HG02610 (cell line): Measurements from ENCODE around the gene RAI14.
"Not testable (repeated sequence)": the region's sequence is repeated elsewhere in the genome, so short reads cannot be mapped to it uniquely, and the experiment has no call there.

Experiments used
- ATAC-seq: cut with Tn5 transposase; IDR thresholded peaks from one replicate; pipeline ENCODE4 v1.9.1; 2021; ENCODE audit warnings: mild to moderate bottlenecking, moderate library complexity; ENCODE audit not compliant: unreplicated experiment

RAI14 gene

DNA sequence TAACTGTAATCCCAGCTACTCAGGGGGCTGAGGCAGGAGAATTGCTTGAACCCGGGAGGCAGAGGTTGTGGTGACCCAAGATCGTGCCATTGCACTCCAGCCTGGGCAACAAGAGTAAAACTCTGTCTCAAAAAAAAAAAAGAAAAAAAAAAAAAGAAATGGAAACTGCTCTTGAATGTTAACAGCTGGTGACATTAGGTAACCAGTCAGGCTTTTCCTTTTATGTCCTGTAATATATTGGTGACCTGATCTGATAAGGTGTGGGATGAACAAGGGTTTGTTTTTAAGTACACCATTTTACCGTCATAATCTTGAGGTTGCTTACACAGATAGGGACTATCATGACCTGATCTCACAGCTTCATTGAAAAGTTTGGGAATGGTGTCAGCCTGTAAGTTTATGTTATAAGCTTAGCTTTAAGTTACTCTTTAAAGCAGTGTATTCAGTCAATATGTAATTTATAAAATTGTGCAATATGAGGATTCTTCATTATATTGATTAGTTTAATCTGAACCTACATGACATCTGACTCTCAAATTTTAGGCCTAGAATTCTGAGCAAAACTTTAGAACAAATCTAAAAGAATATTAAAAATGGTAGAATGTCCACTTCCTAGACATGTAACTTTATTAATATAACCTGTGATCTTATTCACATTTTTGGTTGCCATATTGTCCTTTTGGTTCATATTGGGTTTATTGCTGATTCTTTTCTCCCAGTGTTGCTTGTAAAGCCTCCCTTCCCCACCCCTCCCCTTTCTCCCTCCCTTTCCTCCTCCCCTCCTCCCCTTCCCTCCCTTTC, 41.4 kb downstream of the RAI14 start:
- no peak for ATAC-seq

DNA sequence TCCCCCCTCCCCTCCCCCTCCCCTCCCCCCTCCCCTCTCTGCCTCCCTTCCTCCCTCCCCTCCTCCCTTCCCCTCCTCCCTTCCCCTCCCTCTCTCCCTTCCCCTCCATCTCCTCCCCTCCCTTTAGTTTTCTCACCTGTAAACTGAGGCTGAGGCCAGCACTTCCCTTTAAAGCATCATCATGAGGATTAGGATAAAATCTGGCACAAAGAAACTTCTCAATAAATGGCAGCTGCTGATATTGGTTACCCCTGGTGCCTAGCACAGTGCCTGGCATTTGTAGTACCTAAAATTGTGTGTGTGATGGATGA, 41.9 kb downstream of the RAI14 start:
- ATAC-seq: no peak

GRCh38 chr5:34698754-34699153, 42.6 kb downstream of the RAI14 start:
- no peak for ATAC-seq

- no peak for ATAC-seq
Observed at GRCh38 chr5:34699155-34700077, 43.3 kb downstream of the RAI14 start.

DNA sequence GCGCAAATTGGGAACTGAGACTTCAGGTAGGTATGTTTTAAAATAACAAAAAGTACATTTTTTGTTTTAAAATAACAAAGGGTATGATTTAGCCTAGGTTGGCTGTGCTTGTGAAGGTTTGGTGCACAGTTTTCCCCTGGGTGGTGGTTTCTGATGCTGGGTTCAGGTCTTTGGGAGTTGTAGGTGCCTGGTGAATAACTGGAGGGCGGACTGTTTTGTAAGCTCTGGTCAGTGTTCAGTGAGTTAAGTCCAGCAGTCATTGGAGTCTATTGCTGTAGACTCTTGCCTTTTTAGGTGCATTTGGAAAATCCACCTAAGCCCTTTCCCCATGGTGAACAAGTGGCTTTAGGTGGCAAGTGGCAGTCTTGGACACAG, 43.9 kb downstream of the RAI14 start:
- no peak for ATAC-seq

- ATAC-seq: not testable (repeated sequence)
Observed at GRCh38 chr5:34701442-34701841, 45.3 kb downstream of the RAI14 start.

DNA sequence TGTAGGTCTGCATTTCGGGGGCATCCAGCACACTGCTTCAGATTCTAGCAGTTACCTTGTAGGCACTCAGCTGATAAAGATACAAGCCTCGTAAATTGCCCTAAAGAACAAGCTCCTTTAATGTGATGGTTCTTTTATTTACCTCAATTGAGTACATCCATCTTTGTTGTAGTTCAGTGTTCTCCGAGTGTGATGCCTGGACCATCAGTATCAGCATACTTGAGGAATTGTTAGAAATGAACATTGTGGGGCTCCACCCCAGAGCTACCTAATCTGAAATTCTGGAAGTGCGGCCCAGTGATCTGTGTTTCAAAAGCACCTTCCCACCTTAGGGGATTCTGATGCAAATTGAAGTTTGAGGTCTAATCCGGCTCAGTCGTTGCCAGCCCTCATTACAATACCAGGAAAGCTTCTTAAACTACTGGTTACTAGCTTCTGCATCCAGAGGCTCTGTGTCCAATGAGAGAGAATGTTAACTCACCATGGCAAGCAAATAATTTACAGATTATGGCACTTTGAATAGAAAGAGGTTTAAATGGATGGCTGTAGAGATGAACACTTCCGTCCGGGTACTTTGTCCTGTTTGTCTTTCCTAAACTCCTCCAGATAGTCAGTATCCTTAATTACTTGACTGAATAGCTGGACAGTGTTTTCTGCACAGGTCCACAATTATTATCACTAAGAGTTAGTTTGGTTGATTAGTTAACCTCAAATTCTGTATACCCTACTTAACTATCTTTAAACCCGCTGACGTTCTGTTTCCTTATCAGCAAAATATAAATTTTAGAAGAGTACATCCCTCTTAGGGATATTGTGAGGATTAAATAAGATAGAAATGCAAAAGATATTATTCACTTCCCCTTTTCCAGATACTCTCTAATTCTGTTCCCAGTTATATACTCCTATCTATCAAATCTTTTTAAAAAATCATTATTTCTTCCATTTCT, 47.9 kb downstream of the RAI14 start:
- ATAC-seq: no peak

- no peak for ATAC-seq
Observed at GRCh38 chr5:34706084-34706483, 50.0 kb downstream of the RAI14 start.

DNA sequence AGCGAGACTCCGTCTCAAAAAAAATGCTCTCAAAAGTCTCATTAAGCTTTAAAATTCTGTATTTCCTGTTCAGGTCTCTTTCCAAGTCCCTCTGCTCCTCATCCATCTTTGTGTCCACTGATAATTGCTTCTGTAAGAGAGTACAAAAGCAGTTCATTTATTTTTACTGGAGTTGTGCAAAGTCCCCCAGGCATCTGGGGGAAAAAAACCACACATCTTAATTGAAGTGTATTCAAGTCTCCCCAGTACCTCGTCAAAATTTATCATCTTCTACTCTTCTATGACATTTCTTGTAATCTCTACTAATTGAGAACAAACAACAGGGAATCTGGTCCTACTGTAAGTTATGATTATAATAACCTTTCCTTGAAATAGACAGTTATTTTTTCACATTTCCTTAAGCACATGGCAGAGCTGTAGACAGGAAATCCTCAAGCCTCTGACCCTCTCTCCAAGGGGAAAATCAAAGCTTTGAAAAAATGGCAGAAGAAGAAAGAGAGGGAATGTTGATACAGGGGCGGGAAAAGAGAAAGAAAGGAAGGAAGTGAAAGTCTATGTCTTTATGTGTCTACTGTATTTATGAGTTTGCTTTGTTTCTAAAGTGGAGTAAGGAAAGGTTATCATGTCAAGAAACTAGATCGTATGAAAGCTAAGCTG, 51.5 kb downstream of the RAI14 start:
- ATAC-seq: no peak

DNA sequence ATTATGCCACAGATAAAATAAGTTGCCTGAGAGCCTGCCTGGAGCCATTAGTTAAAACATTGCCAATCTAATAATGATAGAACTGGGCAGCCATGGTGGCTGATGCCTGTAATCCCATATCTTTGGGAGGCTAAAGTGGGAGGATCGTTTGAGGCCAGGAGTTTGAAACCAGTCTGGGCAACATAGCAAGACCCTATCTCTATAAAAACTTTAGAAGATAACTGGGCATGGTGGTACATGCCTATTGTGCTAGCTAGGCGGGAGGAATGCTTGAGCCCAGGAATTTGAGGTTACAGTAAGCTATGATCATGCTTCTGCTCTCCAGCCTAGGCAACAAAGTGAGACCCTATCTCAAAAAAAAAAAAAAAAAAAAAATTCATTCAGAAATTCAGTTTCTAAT, 52.6 kb downstream of the RAI14 start:
- no peak for ATAC-seq

GRCh38 chr5:34709861-34710673, 53.9 kb downstream of the RAI14 start:
- ATAC-seq: no peak

- no peak for ATAC-seq
Observed at GRCh38 chr5:34712565-34712964, 56.4 kb downstream of the RAI14 start.

DNA sequence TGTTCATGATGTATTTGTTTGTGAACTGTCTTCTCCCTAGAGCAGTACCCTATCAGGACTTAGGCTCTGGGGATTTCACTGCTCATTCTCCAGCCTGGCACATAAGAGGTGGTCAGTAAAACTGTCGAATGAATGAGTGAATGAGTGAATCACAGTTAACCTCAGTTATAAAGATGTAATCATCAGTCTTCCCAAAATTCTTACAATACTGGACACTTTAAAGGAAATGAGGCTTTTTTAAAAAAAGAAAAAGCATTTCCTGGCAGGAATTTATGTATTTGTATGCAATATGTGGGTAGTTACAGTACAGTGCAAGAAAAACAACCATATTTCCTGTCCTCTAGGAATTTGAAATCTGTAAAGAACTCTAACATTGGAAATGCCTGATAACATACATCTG, 59.6 kb downstream of the RAI14 start:
- no peak for ATAC-seq

- ATAC-seq: no peak
Observed at GRCh38 chr5:34716986-34717385, 60.9 kb downstream of the RAI14 start.

DNA sequence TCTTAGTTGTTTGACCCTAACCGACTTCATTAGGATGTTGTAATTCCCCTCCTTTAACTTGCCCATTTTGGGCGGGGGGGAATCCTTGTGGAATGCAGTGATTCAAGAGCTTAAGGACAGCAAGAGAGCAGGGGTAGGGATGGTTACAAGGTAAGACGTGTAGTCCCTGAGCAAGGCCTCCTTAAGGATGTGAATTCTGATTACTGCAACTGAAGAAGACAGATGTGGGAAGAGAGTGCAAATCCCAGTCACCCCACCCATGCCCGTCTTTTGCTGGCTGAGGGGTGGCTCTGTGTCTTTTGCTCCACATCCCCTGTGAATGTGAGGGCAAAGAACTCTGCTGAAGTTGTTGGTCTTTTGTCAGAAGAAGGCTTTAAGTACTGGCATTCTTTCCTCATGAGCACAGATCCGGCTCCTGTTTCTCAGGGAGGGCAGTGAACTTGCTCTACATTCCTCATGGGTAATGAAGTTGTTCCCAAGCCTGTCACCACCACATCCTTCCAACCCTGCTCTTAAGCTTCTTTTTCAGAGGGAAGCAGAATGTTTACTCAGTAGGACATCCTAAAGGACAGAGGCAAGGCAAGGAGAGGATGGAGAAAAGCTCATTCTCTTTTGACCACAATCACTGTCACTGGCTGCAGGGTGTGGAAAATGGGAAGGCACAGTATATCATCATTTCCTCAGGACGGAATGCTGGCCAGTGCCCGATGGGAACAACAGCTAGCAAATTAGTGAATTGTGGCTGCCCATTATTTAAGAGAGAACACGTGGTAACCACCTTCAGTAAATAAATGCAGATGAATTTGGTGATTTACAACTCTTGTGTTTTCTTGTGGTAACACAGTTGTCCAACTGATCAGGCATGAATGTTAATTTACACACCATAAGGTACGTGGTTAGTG, 61.5 kb downstream of the RAI14 start:
- no peak for ATAC-seq

DNA sequence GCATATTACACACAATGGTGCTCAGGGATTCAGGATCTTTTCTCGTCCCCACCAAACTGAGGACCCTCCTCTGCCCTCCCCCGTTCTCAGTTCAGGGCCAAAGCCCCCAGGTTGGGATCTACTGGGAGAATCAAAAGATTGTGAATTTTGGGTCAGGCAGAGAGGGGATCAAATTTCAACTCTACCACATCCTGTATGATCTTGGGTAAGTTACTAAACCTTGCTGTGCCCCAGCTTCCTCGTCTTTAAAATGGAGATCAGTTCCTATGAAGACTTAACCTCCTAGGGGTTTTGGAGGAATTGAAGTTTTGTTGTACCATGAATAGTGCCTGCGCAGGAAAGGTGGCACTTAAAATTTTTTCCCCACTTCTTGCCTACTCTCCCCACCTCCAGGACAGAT, 62.4 kb downstream of the RAI14 start:
- no peak for ATAC-seq

DNA sequence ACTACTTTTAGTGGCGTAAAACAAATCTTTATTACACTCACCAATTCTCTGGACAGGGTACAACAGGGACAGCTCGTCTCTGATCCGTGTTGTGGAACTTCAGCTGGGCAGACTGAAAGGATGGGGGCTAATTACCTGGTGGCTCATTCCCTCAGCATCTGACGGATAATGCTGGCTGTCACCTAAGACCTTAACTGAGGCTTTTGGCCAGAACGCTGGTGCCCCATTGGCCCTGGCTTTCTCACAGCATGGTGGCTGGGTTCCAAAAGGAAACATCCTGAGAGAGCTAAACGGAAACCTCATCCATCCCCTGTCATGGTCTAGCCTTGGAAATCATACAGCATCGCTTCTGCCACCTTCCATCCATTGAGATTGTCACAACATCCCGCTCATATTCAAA, 62.9 kb downstream of the RAI14 start:
- no peak for ATAC-seq

- no peak for ATAC-seq
Observed at GRCh38 chr5:34721327-34721726, 65.2 kb downstream of the RAI14 start.

DNA sequence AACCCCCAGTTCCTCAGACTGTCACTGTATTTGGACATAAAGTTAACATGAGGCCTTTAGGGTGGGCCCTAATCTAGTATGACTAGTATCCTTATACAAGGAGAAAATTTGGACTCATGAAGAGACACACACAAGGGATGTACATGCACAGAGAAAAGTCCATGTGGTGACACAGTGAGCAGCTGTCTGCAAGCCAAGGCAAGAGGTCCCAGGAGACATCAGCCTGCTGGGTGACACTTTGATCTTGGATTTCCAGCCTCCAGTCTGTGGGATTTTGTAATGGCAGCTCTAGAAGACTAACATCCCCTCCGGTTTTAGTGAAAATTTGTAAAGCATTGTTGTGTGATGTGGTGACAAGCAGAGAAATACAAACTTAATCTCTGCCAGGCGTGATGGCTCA, 66.1 kb downstream of the RAI14 start:
- ATAC-seq: no peak
